ENCODE results near the gene VGLL1.

- TF ChIP-seq, protein P1, sequence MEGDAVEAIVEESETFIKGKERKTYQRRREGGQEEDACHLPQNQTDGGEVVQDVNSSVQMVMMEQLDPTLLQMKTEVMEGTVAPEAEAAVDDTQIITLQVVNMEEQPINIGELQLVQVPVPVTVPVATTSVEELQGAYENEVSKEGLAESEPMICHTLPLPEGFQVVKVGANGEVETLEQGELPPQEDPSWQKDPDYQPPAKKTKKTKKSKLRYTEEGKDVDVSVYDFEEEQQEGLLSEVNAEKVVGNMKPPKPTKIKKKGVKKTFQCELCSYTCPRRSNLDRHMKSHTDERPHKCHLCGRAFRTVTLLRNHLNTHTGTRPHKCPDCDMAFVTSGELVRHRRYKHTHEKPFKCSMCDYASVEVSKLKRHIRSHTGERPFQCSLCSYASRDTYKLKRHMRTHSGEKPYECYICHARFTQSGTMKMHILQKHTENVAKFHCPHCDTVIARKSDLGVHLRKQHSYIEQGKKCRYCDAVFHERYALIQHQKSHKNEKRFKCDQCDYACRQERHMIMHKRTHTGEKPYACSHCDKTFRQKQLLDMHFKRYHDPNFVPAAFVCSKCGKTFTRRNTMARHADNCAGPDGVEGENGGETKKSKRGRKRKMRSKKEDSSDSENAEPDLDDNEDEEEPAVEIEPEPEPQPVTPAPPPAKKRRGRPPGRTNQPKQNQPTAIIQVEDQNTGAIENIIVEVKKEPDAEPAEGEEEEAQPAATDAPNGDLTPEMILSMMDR (IDR thresholded peaks at IDR 0.05): no peak
- TF ChIP-seq POLR2AphosphoS5 (IDR thresholded peaks at IDR 0.05): no peak
These were observed 17.2 kb downstream of the VGLL1 start for GRCh38 chrX:136549226-136549625.

Measured in prostate gland (tissue), 2 donors.